Common myeloid progenitor, CD34-positive (primary cell): Measurements from ENCODE around the gene LRRC42.
A peak's percentile ranks its signal among the peaks of the same experiment; 100 is the strongest.

Experiments used
- CTCF ChIA-PET: fragments of 350-600 bp; sonication (Branson Sonifier 250); formaldehyde crosslinking; loops from one replicate; lab custom pipeline; 2021; ENCODE audit warnings: antibody characterized with exemption; lab: Charles Lee
- POLR2A ChIA-PET: fragments of 350-600 bp; sonication (Branson Sonifier 250); formaldehyde crosslinking; loops from one replicate; lab custom pipeline; 2021; ENCODE audit warnings: antibody characterized with exemption; lab: Charles Lee
- DNase-seq, 3 donors: peaks; one replicate each; pipeline versions ENCODE4 v3.0.0 to v3.0.0-alpha.2; 2013
- H3K27ac ChIP-seq, 2 experiments: 1 replicate in 1 of 2; 2 replicates in 1 of 2; pipeline ENCODE4 v1.7.0; 2013; ENCODE audit warnings: inconsistent platforms in 2 of 2, low read length in 2 of 2, mild to moderate bottlenecking in 2 of 2, low read depth in 1 of 2, moderate library complexity in 1 of 2; ENCODE audit not compliant: severe bottlenecking in 2 of 2, insufficient read depth in 1 of 2, poor library complexity in 1 of 2
- H3K27me3 ChIP-seq, 5 experiments: replicated peaks in 2 of 5; 1 replicate in 3 of 5; 2 replicates in 2 of 5; pipeline versions ENCODE4 v1.6.1 to v1.7.0; 2013; ENCODE audit warnings: low read length in 4 of 5, mild to moderate bottlenecking in 2 of 5, moderate library complexity in 2 of 5, inconsistent platforms in 1 of 5; ENCODE audit not compliant: insufficient read depth in 5 of 5, control insufficient read depth in 4 of 5
- H3K36me3 ChIP-seq, 4 experiments: 1 replicate in 2 of 4; 2 replicates in 2 of 4; pipeline versions ENCODE4 v1.6.1 to v1.7.0; 2013; ENCODE audit warnings: low read length in 3 of 4, control low read depth in 1 of 4, mild to moderate bottlenecking in 1 of 4; ENCODE audit not compliant: control insufficient read depth in 4 of 4, insufficient read depth in 4 of 4
- H3K4me1 ChIP-seq, 4 experiments: 1 replicate in 3 of 4; 2 replicates in 1 of 4; pipeline versions ENCODE4 v1.6.1 to v1.7.1; 2013; ENCODE audit warnings: low read length in 3 of 4, mild to moderate bottlenecking in 3 of 4, control low read depth in 1 of 4, inconsistent platforms in 1 of 4, moderate library complexity in 1 of 4; ENCODE audit not compliant: control insufficient read depth in 4 of 4, insufficient read depth in 4 of 4; ENCODE audit errors: control extremely low read depth in 1 of 4
- H3K4me3 ChIP-seq, 7 experiments: 1 replicate in 4 of 7; 2 replicates in 3 of 7; pipeline versions ENCODE4 v1.5.1 to v1.7.0; 2013; ENCODE audit warnings: mild to moderate bottlenecking in 7 of 7, low read length in 6 of 7, moderate library complexity in 6 of 7, inconsistent platforms in 2 of 7, low read depth in 2 of 7, control low read depth in 1 of 7; ENCODE audit not compliant: insufficient read depth in 4 of 7, control insufficient read depth in 1 of 7; ENCODE audit errors: extremely low read depth in 1 of 7
- H3K9me3 ChIP-seq, 5 experiments: 1 replicate in 4 of 5; 2 replicates in 1 of 5; pipeline versions ENCODE4 v1.6.1 to v1.7.1; 2013; ENCODE audit warnings: low read length in 4 of 5, mild to moderate bottlenecking in 2 of 5, inconsistent platforms in 1 of 5, low read depth in 1 of 5, moderate library complexity in 1 of 5; ENCODE audit not compliant: control insufficient read depth in 4 of 5, insufficient read depth in 2 of 5; ENCODE audit errors: control extremely low read depth in 1 of 5
- WGBS: methylation state at CpG from one replicate; pipeline ENCODE4 v1.1.5; 2013; ENCODE audit not compliant: insufficient coverage; 5-methylcytosine and 5-hydroxymethylcytosine counted together

Gene LRRC42

DNA sequence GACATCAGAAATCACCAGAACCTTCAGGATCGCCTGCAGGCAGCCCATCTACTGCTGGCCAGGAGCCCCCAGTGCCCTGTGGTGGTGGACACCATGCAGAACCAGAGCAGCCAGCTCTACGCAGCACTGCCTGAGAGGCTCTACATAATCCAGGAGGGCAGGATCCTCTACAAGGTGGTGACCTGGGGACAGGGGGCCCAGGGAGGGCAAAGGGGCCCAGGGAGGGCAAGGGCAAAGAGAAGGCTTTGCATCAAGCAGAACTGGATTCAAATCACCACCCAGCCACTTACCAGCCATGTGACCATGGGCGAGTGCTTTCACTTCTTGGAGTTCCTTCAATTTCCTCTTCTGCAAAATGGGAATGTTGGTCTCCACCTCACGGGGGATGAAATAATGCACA lies 40.0 kb upstream of the LRRC42 start:
- H3K27ac ChIP-seq = no peak overlapping the region
- ChIA-PET CTCF (no interaction called here), POLR2A (no interaction called here)
- H3K27me3 ChIP-seq = no peaks in the 10 kb centered on the region
- no peak overlapping the region for H3K4me3 ChIP-seq
- no peaks in the 10 kb centered on the region for H3K4me1 ChIP-seq
- DNase-seq = no peak
- WGBS = 93% methylated on average over 4 of the region's 4 CpGs
- no peaks in the 10 kb centered on the region for H3K9me3 ChIP-seq
- H3K36me3 ChIP-seq = peaks cover 0 to 6% (median 0%) of the 10 kb centered on the region in 4 experiments

DNA sequence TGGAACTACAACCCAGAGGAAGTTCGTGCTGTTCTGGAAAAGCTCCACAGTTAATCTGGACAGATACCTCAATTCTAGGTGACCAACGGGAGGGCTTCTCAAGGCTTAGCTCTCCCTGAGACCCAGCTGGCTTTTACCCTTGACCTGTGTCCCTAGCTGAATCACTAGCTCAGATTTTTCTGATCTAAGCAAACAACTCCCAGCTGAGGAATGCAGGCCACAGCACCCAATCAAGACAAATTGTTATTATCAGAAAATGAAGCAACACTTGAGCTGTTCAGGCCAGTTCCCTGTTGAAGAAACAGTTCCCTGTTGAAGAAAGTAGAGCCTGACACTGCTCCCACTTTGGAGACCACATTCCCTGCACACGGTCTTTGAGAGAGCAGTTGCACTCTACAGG lies 36.2 kb upstream of the LRRC42 start:
- Histone ChIP-seq H3K9me3 (no peaks in the 10 kb centered on the region), H3K27me3 (no peaks in the 10 kb centered on the region), H3K4me1 (no peaks in the 10 kb centered on the region), H3K4me3 (no peak overlapping the region), H3K27ac (no peak overlapping the region), H3K36me3 (peaks cover 2 to 26% (median 5%) of the 10 kb centered on the region in 4 experiments)
- ChIA-PET CTCF (interaction anchor here (1.1 to 1.6 kb wide), 4 partner anchors 21 to 38 kb away, joined by 3 to 6 read pairs (median 4); no protein-coding TSS in a partner anchor), POLR2A (no interaction called here)
- WGBS = 100% methylated on average over 3 of the region's 3 CpGs
- no peak for DNase-seq

DNA sequence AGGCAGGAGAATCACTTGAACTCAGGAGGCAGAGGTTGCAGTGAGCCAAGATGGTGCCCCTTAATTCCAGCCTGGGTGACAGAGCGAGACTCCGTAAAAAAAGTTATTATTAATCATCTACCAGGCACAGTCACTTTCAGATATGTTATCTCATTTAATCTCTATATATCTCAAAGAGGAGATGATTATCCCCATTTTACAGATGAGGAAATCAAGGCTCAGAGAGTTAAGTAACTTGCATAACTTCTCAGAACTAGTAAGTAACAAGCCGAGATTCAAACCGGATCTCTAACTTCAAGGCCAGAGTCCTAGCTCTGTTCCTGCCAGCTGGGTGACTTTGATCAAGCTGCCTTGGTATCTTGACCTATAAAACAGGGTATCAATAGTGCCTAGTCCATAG lies 34.7 kb upstream of the LRRC42 start:
- no peak for DNase-seq
- CTCF ChIA-PET = interaction anchor here (1.4 to 2.1 kb wide), 3 partner anchors 13 to 32 kb away, joined by 4 to 14 read pairs (median 6); no protein-coding TSS in a partner anchor

DNA sequence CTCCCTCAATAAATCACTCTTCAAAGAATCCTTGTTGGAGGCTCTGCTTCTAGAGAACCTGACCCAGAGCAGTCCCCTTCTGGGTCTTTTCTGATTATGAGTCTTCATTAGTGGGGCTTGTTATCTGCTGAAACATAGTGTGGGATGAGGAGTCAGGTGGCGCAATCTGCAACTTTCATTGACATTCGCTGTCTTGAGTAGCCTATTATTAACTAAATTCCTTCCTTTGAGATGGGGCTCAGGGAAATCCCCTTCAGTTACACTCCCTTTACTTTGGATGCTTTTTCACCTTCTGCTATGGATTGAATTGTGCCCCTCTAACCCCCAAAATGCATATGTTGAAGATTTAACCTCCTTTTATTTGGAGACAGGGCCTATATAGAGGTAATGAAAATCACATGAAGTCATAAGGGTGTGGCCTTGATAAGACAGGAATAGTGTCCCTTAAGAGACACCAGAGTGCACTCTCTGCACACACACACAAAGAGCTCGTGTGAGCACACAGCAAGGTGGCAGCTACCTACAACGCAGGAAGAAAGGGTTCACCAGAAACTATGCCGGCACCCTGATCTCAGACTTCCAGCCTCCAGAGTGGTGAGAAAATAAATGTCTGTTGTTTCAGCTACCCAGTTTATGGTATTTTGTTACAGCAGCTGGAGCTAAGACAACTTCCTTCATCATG lies 32.7 kb upstream of the LRRC42 start:
- ChIA-PET CTCF (interaction anchor here (1.1 to 3.4 kb wide), 4 partner anchors 11 to 45 kb away, joined by 3 to 14 read pairs (median 8); no protein-coding TSS in a partner anchor), POLR2A (no interaction called here)
- Histone ChIP-seq H3K4me1 (no peaks in the 10 kb centered on the region), H3K27me3 (no peaks in the 10 kb centered on the region), H3K4me3 (no peak overlapping the region), H3K27ac (no peak overlapping the region), H3K9me3 (no peaks in the 10 kb centered on the region), H3K36me3 (peaks cover 2 to 34% (median 11%) of the 10 kb centered on the region in 4 experiments)
- DNase-seq = no peak
- WGBS = 82% methylated on average over 2 of the region's 5 CpGs

More for the DNA sequence above, 34.7 kb upstream of the LRRC42 start:
- H3K9me3 ChIP-seq = no peaks in the 10 kb centered on the region
- 95% methylated on average over 3 of the region's 4 CpGs for WGBS
- H3K27me3 ChIP-seq = no peaks in the 10 kb centered on the region
- no peaks in the 10 kb centered on the region for H3K4me1 ChIP-seq
- no peak overlapping the region for H3K4me3 ChIP-seq
- peaks cover 2 to 33% (median 8%) of the 10 kb centered on the region in 4 experiments for H3K36me3 ChIP-seq
- no peak overlapping the region for H3K27ac ChIP-seq
- POLR2A ChIA-PET = interaction anchor here (0.6 kb wide), 1 partner anchor 1857 kb away, joined by 3 read pairs; no protein-coding TSS in a partner anchor

DNA sequence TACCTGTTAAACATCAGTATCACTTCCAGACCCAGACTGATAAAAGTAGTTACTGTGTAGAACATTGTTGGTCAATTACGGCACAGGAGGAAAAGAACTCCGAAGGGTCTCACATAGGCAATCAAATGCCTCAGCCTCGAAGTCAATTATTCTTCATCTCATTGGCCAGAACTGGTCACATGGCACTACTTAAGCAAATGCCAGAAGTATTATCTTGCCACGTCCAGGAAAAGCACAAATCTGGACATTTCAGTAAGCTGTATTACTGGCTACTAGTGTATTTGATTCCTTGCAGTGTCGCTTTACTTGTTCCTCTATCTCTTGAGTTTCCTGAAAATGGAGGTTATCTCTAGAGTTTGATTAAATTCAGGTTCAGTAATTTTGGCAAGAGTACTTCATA lies 27.8 kb upstream of the LRRC42 start:
- H3K36me3 ChIP-seq = peaks cover 8 to 39% (median 25%) of the 10 kb centered on the region in 4 experiments
- no peak for DNase-seq
- H3K9me3 ChIP-seq = peaks cover 0 to 2% (median 0%) of the 10 kb centered on the region in 5 experiments
- H3K27ac ChIP-seq = no peak overlapping the region
- H3K27me3 ChIP-seq = no peaks in the 10 kb centered on the region
- ChIA-PET CTCF (interaction anchor here (0.6 kb wide), 1 partner anchor 35 kb away, joined by 3 read pairs; no protein-coding TSS in a partner anchor), POLR2A (no interaction called here)
- WGBS = 96% methylated on average over 4 of the region's 5 CpGs
- no peak overlapping the region for H3K4me3 ChIP-seq
- peaks cover 0 to 4% (median 0%) of the 10 kb centered on the region in 4 experiments for H3K4me1 ChIP-seq

DNA sequence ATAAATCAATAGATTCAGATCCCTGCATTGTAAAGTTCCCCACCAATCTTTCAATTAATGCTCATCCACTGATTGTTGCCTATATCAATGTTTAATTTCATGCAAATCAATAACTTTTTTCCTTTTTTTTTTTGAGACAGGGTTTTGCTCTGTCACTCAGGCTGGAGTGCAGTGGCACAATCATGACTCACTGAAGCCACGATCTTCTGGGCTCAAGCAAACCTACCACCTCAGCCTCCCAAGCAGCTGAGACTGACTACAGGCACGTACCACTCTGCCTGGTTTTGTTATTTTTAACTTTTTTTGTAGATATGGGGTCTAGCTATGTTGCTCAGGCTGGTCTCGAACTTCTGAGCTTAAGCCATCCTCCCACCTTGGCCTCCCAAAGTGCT lies 26.5 kb upstream of the LRRC42 start:
- H3K4me1 ChIP-seq = peaks cover 0 to 4% (median 0%) of the 10 kb centered on the region in 4 experiments
- peaks cover 8 to 43% (median 28%) of the 10 kb centered on the region in 4 experiments for H3K36me3 ChIP-seq
- CTCF ChIA-PET = interaction anchor here (1.0 kb wide), 1 partner anchor 40 kb away, joined by 4 read pairs; no protein-coding TSS in a partner anchor
- WGBS = 78% methylated on average over 2 of the region's 3 CpGs
- POLR2A ChIA-PET = no interaction called here
- no peaks in the 10 kb centered on the region for H3K27me3 ChIP-seq
- H3K27ac ChIP-seq = no peak overlapping the region
- H3K9me3 ChIP-seq = peaks cover 0 to 2% (median 0%) of the 10 kb centered on the region in 5 experiments
- H3K4me3 ChIP-seq = no peak overlapping the region
- peak in 2 of 3 donors; percentile 47 to 56 for DNase-seq

DNA sequence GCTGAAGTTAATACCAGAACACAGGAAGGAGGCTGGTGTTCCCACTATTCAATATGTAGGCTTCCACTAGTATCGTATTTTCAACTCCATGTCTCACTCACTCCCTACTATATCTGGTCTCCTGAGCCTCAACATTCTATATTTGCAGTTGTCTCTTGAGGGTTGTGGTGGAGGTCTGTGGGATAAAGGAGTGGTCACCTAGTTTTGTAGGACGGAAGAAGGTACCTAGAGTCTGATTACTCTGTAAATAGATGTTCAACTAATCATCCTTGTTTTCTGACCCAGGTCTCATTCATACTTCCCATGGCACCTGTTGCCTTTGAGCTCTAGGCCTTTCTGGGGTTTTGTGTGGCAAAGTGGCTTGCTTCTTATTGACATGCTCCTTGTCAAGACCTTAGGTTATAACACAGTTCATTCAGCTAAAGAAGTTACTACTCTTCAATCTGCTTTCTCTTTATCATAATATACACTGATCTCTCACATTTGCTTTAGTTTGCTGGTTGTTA lies 18.7 kb upstream of the LRRC42 start:
- no CpG with 5 or more reads among the region's 2 CpGs for WGBS
- no peak for DNase-seq
- Histone ChIP-seq H3K27me3 (no peaks in the 10 kb centered on the region), H3K4me3 (no peak overlapping the region), H3K36me3 (peaks cover 9 to 37% (median 24%) of the 10 kb centered on the region in 4 experiments), H3K4me1 (peaks cover 0 to 6% (median 1%) of the 10 kb centered on the region in 4 experiments), H3K27ac (no peak overlapping the region), H3K9me3 (peaks cover 0 to 8% (median 3%) of the 10 kb centered on the region in 5 experiments)
- ChIA-PET POLR2A (no interaction called here), CTCF (interaction anchor here (1.1 to 1.7 kb wide), 4 partner anchors 13 to 58 kb away, joined by 3 to 5 read pairs (median 4); no protein-coding TSS in a partner anchor)
